Measurements from ENCODE around the gene GPRIN3. TPM values are rescaled to one million over a fixed set of nuclear protein-coding genes. Genes with fewer than 3 reads are reported as not detected.

GPRIN3 gene
- 10 to 100 TPM in 3 of 8 experiments, 1 to 10 TPM in 5; 1.2 to 20.1 (median 7.6) TPM for total RNA-seq

DNA sequence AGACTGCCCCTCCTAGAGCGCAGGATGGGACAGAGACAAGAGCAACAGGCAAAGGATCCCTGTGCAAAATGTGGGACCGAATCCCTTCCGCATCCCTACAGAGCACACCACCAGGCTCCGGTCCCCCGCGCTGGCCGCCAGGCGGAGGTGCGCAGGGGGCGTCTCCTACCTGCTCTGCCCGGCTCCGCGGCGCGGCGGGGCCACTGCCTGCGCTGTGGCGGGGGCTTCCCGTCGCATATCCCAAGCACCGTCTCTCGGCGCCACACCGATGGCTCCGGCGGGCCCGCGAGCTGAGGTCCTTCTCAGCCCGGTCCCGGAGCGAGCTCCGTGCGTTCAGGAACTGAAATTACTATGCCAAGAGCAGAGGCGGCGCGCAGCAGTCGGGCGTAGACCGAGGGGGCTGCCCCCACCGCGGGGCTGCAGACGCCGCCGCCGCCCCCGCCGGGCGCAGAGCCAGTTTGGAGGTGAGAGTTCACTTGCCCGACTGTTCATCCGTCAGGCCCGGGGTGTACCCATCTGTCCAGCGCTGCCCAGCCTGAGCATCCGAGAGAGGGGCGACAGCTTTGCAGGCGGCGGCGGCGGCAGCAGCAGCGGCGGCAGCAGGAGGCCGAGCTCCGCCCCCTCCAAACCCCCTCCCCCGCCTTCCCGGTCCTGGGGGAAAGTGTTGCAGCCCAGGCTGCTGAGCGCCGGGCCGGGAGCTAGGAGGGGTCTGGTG is at the start of gene GPRIN3:
Gene GPRIN3 (minus strand): TSS at position 355 of the 715 bp plus-strand sequence. CDS start 57,690 bp downstream, outside the sequence.
- WGBS, 10 experiments = 0 to 8% (median 0%) methylated on average over 5 to 10 of the region's 67 CpGs; no CpG with 5 or more reads in 5 of the 10 experiments
- in situ Hi-C loops (cut with MboI; ENCODE audit: low pct_unique_long_range_greater_than_20kb in 2 of 9, low sequenced_read_pairs in 9 of 9, unreplicated experiment in 9 of 9) = no loop called here
- peak within 1 kb of the TSS in 1 of 2 donors; percentile 65 for H3K27ac ChIP-seq
- H3K4me1 ChIP-seq (replicated peaks in 1 of 2) = peaks cover 5 to 17% of the 10 kb centered on the region in 2 donors
- peak within 1 kb of the TSS; percentile 53 to 83 (median 67) for H3K4me3 ChIP-seq
- peak; percentile 76 to 86 (median 82) for ATAC-seq (replicated peaks in 6 of 8)

DNA sequence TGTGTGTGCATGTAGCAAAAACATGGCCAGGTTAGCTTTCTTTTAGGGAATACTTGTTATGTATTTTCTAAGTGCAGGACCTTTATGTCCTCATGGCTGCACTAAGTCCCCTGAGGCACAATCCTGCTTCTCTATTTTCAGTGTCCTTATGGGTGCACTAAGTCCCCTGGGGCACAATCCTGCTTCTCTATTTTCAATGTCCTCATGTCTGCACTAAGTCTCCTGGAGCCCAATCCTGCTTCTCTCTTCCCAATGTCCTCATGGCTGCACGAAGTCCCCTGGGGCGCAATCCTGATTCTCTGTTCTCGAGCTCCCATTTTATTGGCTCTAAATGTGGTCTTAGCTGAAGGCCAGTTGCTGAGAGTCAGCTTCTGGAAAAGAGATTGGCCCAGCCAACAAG is 49.7 kb upstream of the GPRIN3 start:
- in situ Hi-C loops (cut with MboI; ENCODE audit: low pct_unique_long_range_greater_than_20kb in 2 of 9, low sequenced_read_pairs in 9 of 9, unreplicated experiment in 9 of 9) = no loop called here
- ATAC-seq (replicated peaks in 6 of 8) = peak in 2 of 8 experiments; percentile 31 to 63
- no peak overlapping the region for H3K4me3 ChIP-seq
- peaks cover 3 to 15% of the 10 kb centered on the region in 2 donors for H3K4me1 ChIP-seq (replicated peaks in 1 of 2)
- H3K27ac ChIP-seq = no peak overlapping the region
- 17 to 100% (median 95%) methylated on average over 2 to 3 of the region's 3 CpGs; no CpG with 5 or more reads in 3 of the 10 experiments for WGBS, 10 experiments

DNA sequence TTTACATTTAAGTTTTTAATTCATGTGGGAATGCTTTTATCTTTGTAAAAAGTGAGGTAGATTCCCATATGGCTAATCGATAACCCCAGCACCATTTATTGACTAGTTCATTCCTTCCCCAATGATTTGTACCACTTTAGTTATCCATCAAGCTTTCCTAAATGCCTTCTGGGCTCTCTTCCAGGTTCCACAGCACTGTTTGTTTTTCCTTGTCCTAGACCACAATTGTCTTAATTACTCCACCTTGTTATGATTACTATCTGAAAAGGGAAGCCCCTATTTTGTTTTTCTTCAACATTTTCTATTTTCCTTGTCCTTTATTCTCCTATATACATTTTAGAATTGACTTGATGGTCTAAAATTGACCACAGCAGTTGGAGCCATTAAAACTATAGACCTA is 48.5 kb upstream of the GPRIN3 start:
- no peak for ATAC-seq (replicated peaks in 6 of 8)
- peaks cover 3 to 15% of the 10 kb centered on the region in 2 donors for H3K4me1 ChIP-seq (replicated peaks in 1 of 2)
- H3K4me3 ChIP-seq = no peak overlapping the region
- 33 to 100% (median 86%) methylated on average over 1 of the region's 1 CpG for WGBS, 10 experiments
- H3K27ac ChIP-seq = no peak overlapping the region
- in situ Hi-C loops (cut with MboI; ENCODE audit: low pct_unique_long_range_greater_than_20kb in 2 of 9, low sequenced_read_pairs in 9 of 9, unreplicated experiment in 9 of 9) = no loop called here

DNA sequence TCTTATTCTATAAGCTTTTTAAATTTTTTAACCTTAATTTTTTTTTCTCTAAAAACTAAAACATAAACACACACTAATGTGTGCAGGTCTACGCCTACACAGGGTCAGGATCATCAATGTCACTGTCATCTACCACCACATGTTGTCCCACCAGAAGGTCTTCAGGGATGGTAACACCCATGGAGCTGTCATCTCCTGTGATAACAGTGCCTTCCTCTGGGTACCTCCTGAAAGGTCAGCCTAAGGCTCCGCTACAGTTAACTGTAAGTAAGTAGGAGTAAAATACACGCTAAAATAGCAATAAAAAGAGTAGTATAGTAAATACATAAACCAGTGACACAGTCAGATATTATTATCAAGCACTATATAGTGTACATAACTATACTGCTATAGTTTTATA is 45.9 kb upstream of the GPRIN3 start:
- in situ Hi-C loops (cut with MboI; ENCODE audit: low pct_unique_long_range_greater_than_20kb in 2 of 9, low sequenced_read_pairs in 9 of 9, unreplicated experiment in 9 of 9) = no loop called here

GRCh38 chr4:89352541-89352940 is 44.9 kb upstream of the GPRIN3 start:
- ATAC-seq (replicated peaks in 6 of 8) = no peak
- in situ Hi-C loops (cut with MboI; ENCODE audit: low pct_unique_long_range_greater_than_20kb in 2 of 9, low sequenced_read_pairs in 9 of 9, unreplicated experiment in 9 of 9) = no loop called here
- H3K4me3 ChIP-seq = no peak overlapping the region
- no peak overlapping the region for H3K27ac ChIP-seq
- no peaks in the 10 kb centered on the region for H3K4me1 ChIP-seq (replicated peaks in 1 of 2)
- 33 to 100% (median 63%) methylated on average over 1 of the region's 1 CpG; no CpG with 5 or more reads in 1 of the 10 experiments for WGBS, 10 experiments

More for the DNA sequence above, 45.9 kb upstream of the GPRIN3 start:
- no peak overlapping the region for H3K27ac ChIP-seq
- WGBS, 10 experiments = 65 to 100% (median 95%) methylated on average over 1 to 3 of the region's 3 CpGs; no CpG with 5 or more reads in 2 of the 10 experiments
- no peak for ATAC-seq (replicated peaks in 6 of 8)
- H3K4me3 ChIP-seq = no peak overlapping the region
- peaks cover 0 to 4% of the 10 kb centered on the region in 2 donors for H3K4me1 ChIP-seq (replicated peaks in 1 of 2)

DNA sequence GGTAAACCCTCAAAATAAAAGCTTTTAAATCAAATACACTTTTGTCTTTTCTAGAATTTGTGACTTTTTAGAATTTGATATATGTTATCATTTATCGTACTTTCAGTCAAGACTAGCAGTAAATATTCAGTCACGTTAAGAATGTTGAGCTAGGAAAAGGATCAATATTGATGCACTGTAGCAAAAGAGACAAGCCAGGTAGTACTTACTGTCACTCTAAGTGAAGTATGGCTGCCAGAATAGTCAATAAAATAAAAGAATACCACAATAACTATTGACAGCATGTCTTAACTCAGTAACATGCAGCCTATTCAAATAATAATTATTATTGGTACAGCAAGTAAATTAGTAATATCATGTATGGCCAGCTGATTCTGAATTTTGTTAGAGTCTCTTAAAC is 43.6 kb upstream of the GPRIN3 start:
- in situ Hi-C loops (cut with MboI; ENCODE audit: low pct_unique_long_range_greater_than_20kb in 2 of 9, low sequenced_read_pairs in 9 of 9, unreplicated experiment in 9 of 9) = no loop called here
- WGBS, 10 experiments = 59 to 94% (median 69%) methylated on average over 2 of the region's 2 CpGs; no CpG with 5 or more reads in 1 of the 10 experiments
- Histone ChIP-seq H3K27ac (no peak overlapping the region), H3K4me1 (replicated peaks in 1 of 2) (no peaks in the 10 kb centered on the region), H3K4me3 (no peak overlapping the region)
- no peak for ATAC-seq (replicated peaks in 6 of 8)

DNA sequence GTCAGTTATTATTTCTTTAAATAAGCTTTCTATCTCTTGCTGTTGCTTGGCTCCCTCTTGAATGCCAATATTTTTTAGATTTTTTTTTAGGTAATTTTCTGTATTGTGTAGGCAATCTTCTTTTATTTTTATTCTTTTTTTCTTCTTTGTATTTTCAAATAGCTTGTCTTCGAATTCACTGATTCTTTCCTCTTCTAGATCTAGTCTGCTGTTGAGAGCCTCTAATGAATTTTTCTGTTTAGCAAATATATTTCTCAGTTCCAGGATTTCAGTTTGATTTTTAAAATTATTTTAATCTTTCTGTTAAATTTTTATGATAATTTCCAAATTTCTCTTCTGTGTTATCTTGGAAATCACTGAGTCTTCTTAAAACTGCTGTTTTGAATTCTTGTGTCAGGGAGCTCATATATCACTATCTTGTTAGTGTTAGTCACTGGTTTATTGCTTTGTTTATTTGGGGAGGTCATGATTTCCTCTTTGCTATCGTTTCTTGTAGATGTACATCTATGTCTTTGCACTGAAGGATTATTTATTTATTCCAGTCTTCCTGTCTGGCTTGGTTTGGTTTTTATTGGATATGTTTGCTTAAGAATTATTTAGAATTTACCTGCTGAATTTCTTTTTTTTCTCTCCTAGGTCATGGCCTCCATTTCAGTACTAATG is 39.9 kb upstream of the GPRIN3 start:
- in situ Hi-C loops (cut with MboI; ENCODE audit: low pct_unique_long_range_greater_than_20kb in 2 of 9, low sequenced_read_pairs in 9 of 9, unreplicated experiment in 9 of 9) = no loop called here
- Histone ChIP-seq H3K4me3 (no peak overlapping the region), H3K27ac (no peak overlapping the region), H3K4me1 (replicated peaks in 1 of 2) (no peaks in the 10 kb centered on the region)
- 26 to 95% (median 74%) methylated on average over 1 to 2 of the region's 2 CpGs for WGBS, 10 experiments
- ATAC-seq (replicated peaks in 6 of 8) = no peak

DNA sequence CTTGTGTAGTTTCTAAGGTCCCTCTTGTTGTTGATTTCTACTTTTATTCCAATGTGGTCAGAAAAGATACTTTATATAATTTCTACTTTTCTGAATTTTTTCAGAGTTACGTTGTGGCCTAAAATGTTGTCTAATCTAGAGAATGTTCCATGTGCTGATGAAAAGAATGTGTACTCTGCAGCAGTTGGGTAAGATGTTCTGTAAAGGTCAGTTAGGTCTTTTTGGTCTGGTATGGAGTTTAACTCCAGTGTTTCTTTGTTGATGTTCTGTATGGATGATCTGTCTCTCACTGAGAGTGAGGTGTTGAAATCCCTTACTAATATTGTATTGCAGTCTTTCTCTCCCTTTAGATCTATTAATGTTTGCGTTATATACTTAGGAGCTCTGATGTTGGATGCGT is 37.0 kb upstream of the GPRIN3 start:
- Histone ChIP-seq H3K27ac (no peak overlapping the region), H3K4me3 (no peak overlapping the region), H3K4me1 (replicated peaks in 1 of 2) (no peaks in the 10 kb centered on the region)
- ATAC-seq (replicated peaks in 6 of 8) = no peak
- 61 to 100% (median 91%) methylated on average over 2 to 3 of the region's 3 CpGs for WGBS, 10 experiments
- in situ Hi-C loops (cut with MboI; ENCODE audit: low pct_unique_long_range_greater_than_20kb in 2 of 9, low sequenced_read_pairs in 9 of 9, unreplicated experiment in 9 of 9) = no loop called here

- no peak for ATAC-seq (replicated peaks in 6 of 8)
- no peak overlapping the region for H3K4me3 ChIP-seq
- no peaks in the 10 kb centered on the region for H3K4me1 ChIP-seq (replicated peaks in 1 of 2)
- in situ Hi-C loops (cut with MboI; ENCODE audit: low pct_unique_long_range_greater_than_20kb in 2 of 9, low sequenced_read_pairs in 9 of 9, unreplicated experiment in 9 of 9) = no loop called here
- no peak overlapping the region for H3K27ac ChIP-seq
Observed at GRCh38 chr4:89338206-89338605, 30.6 kb upstream of the GPRIN3 start.

DNA sequence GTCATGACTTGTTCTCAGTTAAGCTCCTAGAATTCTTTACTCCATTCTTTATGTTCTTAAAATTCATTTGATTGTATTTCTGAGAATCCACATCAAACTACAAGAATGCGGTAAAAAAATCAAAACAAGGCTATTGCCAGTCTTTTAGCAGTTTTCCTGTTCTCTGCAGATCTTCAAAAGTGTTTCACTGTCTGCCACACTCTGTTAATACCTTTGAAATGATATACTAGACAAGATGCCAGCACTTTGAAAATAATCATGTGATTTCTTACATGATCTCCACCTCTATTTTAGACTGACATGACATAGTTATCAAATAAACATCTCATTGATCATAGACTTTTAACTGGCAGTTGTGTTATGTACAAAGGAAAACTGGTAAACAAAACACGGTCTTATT is 30.1 kb upstream of the GPRIN3 start:
- Histone ChIP-seq H3K27ac (no peak overlapping the region), H3K4me1 (replicated peaks in 1 of 2) (no peaks in the 10 kb centered on the region), H3K4me3 (no peak overlapping the region)
- in situ Hi-C loops (cut with MboI; ENCODE audit: low pct_unique_long_range_greater_than_20kb in 2 of 9, low sequenced_read_pairs in 9 of 9, unreplicated experiment in 9 of 9) = no loop called here
- ATAC-seq (replicated peaks in 6 of 8) = no peak
- WGBS, 10 experiments = 42 to 100% (median 80%) methylated on average over 1 to 2 of the region's 2 CpGs

DNA sequence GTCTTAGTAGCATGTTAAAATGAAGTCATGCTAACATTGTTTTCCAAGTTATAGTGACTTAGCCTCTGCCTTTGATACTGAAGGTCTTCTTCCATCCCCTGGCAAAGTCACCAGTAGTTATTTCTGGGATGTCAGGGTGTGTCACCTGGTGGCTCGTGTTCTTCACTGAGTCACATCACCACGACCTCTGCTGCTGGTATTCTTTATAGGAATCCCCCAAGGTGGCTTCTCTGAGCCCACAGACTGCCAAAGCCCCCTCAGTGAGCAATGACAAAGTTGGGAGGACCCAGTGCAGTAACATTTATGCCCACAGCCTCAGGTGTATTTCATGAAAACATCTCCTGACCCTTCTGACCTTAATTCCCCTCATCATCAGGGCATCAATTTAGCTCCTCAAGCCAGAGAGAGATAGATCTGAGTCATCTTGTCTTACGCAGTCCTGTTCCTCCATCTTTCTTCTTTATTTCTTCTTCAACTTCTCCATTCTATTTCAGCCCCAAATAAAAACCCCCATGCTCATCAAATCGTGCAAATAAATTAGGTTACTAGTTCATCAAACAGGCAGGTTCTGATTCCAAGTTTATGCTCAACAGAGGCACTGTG is 29.3 kb upstream of the GPRIN3 start:
- ATAC-seq (replicated peaks in 6 of 8) = no peak
- H3K4me1 ChIP-seq (replicated peaks in 1 of 2) = no peaks in the 10 kb centered on the region
- H3K27ac ChIP-seq = no peak overlapping the region
- no peak overlapping the region for H3K4me3 ChIP-seq
- 6 to 94% (median 56%) methylated on average over 1 to 3 of the region's 4 CpGs; no CpG with 5 or more reads in 2 of the 10 experiments for WGBS, 10 experiments
- in situ Hi-C loops (cut with MboI; ENCODE audit: low pct_unique_long_range_greater_than_20kb in 2 of 9, low sequenced_read_pairs in 9 of 9, unreplicated experiment in 9 of 9) = no loop called here

GRCh38 chr4:89334830-89335229 is 27.2 kb upstream of the GPRIN3 start:
- Histone ChIP-seq H3K27ac (no peak overlapping the region), H3K4me3 (no peak overlapping the region), H3K4me1 (replicated peaks in 1 of 2) (no peaks in the 10 kb centered on the region)
- no peak for ATAC-seq (replicated peaks in 6 of 8)
- in situ Hi-C loops (cut with MboI; ENCODE audit: low pct_unique_long_range_greater_than_20kb in 2 of 9, low sequenced_read_pairs in 9 of 9, unreplicated experiment in 9 of 9) = no loop called here
- WGBS, 10 experiments = 0 to 95% (median 69%) methylated on average over 1 to 4 of the region's 4 CpGs

GRCh38 chr4:89334311-89334710 is 26.7 kb upstream of the GPRIN3 start:
- no peak for ATAC-seq (replicated peaks in 6 of 8)
- Histone ChIP-seq H3K27ac (no peak overlapping the region), H3K4me1 (replicated peaks in 1 of 2) (no peaks in the 10 kb centered on the region), H3K4me3 (no peak overlapping the region)
- in situ Hi-C loops (cut with MboI; ENCODE audit: low pct_unique_long_range_greater_than_20kb in 2 of 9, low sequenced_read_pairs in 9 of 9, unreplicated experiment in 9 of 9) = no loop called here

Measured in motor neuron (in vitro differentiated cells).